Brain microvascular endothelial cell (primary cell): ENCODE measurements around the gene ZBTB46.

Source experiments
- DNase-seq: peaks from one replicate; pipeline ENCODE4 v3.0.0-alpha.2; 2020
- H3K27ac ChIP-seq: fragments of 250-450 bp; sonication (Bioruptor Pico); 2 replicates; pipeline ENCODE4 v1.5.1; 2020; ENCODE audit warnings: mild to moderate bottlenecking, moderate library complexity
- H3K27me3 ChIP-seq: fragments of 250-450 bp; sonication (Bioruptor Pico); replicated peaks from 2 replicates; pipeline ENCODE4 v1.5.1; 2020; ENCODE audit warnings: mild to moderate bottlenecking
- H3K36me3 ChIP-seq: fragments of 250-450 bp; sonication (Bioruptor Pico); replicated peaks from 2 replicates; pipeline ENCODE4 v1.5.1; 2020; ENCODE audit warnings: mild to moderate bottlenecking
- H3K4me3 ChIP-seq: 2 replicates; pipeline ENCODE4 v1.5.1; 2011; ENCODE audit warnings: low read depth, mild to moderate bottlenecking, control low read depth, low read length, moderate library complexity
- in situ Hi-C: cut with HindIII; loops from 2 replicates; pipeline ENCODE4 v1.10.0; 2017; ENCODE audit warnings: low sequenced_read_pairs, low pct_ligation_motif_present
- TF ChIP-seq, protein P1 (sequence below): IDR thresholded peaks from 2 replicates; pipeline ENCODE4 v1.5.1; 2011; ENCODE audit warnings: low read depth, mild to moderate bottlenecking, moderate library complexity, low read length, control low read depth, inconsistent platforms; ENCODE audit errors: missing control alignments

ZBTB46 gene

DNA sequence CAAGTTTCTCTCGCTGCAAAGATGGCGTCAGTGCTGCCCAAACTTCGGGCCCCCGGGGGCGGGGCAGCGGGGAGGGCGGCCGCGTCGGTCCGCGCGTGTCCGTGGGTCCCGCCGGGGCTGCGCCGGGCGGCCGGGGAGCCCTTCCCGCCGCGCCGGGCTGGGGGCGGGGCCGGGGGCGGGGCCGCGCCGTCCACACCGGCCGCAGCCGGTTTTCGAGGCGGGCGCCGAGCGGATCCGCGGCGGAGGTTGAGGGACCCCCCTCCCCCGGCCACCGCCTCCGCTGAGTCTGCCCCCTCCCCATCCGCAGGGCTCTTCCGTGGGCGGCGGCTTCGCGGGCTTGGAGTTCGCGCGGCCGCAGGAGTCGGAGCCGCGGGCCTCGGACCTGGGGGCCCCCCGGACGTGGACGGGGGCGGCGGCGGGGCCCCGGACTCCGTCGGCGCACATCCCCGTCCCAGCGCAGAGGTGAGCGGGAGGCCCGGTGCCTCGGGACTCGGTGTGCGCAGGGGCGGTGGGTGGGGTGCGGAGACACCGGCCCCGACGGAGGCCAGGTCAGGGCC lies 90.9 kb downstream of the ZBTB46 start:
- no peak for DNase-seq
- H3K36me3 ChIP-seq, result peaks cover 25% of the 10 kb centered on the region
- in situ Hi-C loops, result no loop called here

DNA sequence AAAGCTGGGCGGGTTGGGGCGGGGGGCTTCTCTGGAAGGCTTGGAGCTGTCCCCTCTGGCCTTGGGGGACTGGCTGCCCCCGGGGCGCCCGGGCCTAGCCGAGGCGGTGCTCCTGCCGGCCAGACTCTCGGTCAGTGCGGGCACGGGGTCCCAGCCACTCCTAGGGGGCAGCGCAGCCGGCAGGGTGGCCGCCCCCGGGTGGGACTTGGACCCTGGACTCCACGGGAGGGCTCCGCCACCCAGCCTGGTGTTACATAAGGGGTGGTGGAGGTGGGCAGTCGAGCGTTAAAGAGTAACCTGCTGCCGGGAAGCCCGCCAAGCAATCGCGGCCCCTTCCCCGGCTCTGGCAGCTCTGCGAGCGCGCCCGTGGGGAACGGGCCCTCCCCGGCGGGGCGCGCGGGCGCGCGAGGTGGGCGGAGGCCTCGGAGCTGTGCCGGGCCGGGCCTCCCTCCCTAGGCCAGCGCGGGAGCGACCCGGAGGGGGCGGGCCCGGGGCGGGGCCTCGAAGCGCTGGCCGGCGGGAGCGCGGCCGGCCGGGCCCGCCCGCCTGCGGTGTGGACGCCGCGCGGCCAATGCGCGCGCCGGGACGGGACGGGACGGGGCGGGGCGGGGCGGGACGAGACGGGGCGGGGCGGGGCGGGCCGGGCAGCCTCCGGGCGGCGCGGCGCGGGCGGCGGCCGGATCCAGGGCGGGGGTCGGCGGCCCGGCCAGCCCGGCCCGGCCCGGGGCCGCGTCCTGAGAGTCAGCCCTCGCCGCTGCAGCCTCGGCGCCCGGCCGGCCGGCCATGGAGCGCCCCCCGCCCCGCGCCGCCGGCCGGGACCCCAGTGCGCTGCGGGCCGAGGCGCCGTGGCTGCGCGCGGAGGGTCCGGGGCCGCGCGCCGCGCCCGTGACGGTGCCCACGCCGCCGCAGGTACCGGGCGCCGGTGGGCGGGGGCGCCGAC lies 91.7 kb downstream of the ZBTB46 start, which contains the start of gene SLC2A4RG:
TSS of gene SLC2A4RG (plus strand) at position 647 of the 940 bp plus-strand sequence. CDS start at position 784, 137 bp downstream.
- Histone ChIP-seq H3K4me3 (peak within 1 kb of the TSS; percentile 55), H3K27ac (peak within 1 kb of the TSS; percentile 36), H3K27me3 (no peaks in the 10 kb centered on the region), H3K36me3 (peaks cover 28% of the 10 kb centered on the region)
- TF ChIP-seq, protein P1, sequence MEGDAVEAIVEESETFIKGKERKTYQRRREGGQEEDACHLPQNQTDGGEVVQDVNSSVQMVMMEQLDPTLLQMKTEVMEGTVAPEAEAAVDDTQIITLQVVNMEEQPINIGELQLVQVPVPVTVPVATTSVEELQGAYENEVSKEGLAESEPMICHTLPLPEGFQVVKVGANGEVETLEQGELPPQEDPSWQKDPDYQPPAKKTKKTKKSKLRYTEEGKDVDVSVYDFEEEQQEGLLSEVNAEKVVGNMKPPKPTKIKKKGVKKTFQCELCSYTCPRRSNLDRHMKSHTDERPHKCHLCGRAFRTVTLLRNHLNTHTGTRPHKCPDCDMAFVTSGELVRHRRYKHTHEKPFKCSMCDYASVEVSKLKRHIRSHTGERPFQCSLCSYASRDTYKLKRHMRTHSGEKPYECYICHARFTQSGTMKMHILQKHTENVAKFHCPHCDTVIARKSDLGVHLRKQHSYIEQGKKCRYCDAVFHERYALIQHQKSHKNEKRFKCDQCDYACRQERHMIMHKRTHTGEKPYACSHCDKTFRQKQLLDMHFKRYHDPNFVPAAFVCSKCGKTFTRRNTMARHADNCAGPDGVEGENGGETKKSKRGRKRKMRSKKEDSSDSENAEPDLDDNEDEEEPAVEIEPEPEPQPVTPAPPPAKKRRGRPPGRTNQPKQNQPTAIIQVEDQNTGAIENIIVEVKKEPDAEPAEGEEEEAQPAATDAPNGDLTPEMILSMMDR, result no peak
- DNase-seq, result no peak
- in situ Hi-C loops, result no loop called here

More for the DNA sequence above, 90.9 kb downstream of the ZBTB46 start:
- TF ChIP-seq, protein P1, result no peak
- Histone ChIP-seq H3K27me3 (no peaks in the 10 kb centered on the region), H3K27ac (peak overlapping the region; percentile 36), H3K4me3 (peak overlapping the region; percentile 55)

DNA sequence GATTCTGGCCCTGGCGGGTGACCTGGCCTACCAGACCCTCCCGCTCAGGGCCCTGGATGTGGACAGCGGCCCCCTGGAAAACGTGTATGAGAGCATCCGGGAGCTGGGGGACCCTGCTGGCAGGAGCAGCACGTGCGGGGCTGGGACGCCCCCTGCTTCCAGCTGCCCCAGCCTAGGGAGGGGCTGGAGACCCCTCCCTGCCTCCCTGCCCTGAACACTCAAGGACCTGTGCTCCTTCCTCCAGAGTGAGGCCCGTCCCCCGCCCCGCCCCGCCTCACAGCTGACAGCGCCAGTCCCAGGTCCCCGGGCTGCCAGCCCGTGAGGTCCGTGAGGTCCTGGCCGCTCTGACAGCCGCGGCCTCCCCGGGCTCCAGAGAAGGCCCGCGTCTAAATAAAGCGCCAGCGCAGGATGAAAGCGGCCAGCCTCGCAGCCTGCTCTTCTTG lies 92.4 kb downstream of the ZBTB46 start:
- in situ Hi-C loops, result no loop called here
- peaks cover 31% of the 10 kb centered on the region for H3K36me3 ChIP-seq
- H3K4me3 ChIP-seq, result no peak overlapping the region
- H3K27ac ChIP-seq, result no peak overlapping the region
- TF ChIP-seq, protein P1, result no peak
- H3K27me3 ChIP-seq, result no peaks in the 10 kb centered on the region
- DNase-seq, result no peak

DNA sequence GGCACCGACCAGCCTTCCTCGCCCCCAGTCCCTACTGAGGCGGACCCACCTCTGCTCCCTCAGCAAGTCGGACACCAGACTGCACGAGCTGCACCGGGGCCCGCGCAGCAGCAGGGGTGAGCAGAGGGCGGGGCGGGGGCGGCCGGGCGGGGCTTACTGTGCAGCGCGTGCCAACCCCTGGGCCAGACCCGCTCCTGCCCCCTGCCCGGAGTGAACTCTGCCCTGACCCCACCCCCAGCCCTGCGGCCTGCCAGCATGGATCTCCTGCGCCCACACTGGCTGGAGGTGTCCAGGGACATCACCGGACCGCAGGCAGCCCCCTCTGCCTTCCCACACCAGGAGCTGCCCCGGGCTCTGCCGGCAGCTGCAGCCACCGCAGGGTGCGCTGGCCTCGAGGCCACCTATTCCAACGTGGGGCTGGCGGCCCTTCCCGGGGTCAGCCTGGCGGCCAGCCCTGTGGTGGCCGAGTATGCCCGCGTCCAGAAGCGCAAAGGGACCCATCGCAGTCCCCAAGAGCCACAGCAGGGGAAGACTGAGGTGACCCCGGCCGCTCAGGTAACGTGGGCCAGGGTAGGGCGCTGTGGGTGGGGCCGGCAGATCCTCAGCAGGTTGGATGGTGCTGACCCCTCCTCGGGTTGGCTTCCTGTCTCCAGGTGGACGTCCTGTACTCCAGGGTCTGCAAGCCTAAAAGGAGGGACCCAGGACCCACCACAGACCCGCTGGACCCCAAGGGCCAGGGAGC lies 92.9 kb downstream of the ZBTB46 start:
- Histone ChIP-seq H3K36me3 (peaks cover 37% of the 10 kb centered on the region), H3K4me3 (no peak overlapping the region), H3K27ac (no peak overlapping the region), H3K27me3 (no peaks in the 10 kb centered on the region)
- DNase-seq, result no peak
- TF ChIP-seq, protein P1, result no peak
- in situ Hi-C loops, result no loop called here

DNA sequence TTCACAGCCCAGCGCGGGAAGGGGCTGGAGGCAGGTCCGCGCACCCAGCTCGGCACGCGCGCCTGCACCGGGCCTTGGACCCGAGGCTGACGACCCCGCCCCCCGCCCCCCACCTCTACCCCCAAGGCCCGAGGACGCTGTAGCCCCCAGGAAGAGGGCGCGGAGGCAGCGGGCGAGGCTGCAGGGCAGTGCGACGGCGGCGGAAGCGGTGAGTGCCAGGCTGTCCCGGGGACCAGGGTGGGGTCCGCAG lies 93.4 kb downstream of the ZBTB46 start:
- Histone ChIP-seq H3K4me3 (no peak overlapping the region), H3K36me3 (peaks cover 36% of the 10 kb centered on the region), H3K27me3 (no peaks in the 10 kb centered on the region), H3K27ac (no peak overlapping the region)
- no peak for DNase-seq
- TF ChIP-seq, protein P1, result no peak
- in situ Hi-C loops, result no loop called here
